CD14-positive monocyte (primary cell): Measurements from ENCODE around the gene NKAIN2. TPM values are rescaled to one million over a fixed set of nuclear protein-coding genes. Genes with fewer than 3 reads are reported as not detected.
A peak's percentile ranks its signal among the peaks of the same experiment; 100 is the strongest.

Source experiments
- DNase-seq, 3 donors: peaks; one replicate each; pipeline ENCODE4 v3.0.0-alpha.2; 2011 to 2022
- H2AFZ ChIP-seq: 2 replicates; pipeline ENCODE4 v1.6.0; 2012; ENCODE audit warnings: mild to moderate bottlenecking, low read depth, low read length, inconsistent platforms; ENCODE audit not compliant: insufficient read depth, poor library complexity, severe bottlenecking
- H3K27ac ChIP-seq, 2 donors: 1 replicate in 1 of 2; 2 replicates in 1 of 2; pipeline ENCODE4 v1.5.1; 2012 to 2013; ENCODE audit warnings: low read length in 2 of 2, control low read depth in 1 of 2, inconsistent platforms in 1 of 2, low read depth in 1 of 2, mild to moderate bottlenecking in 1 of 2
- H3K27me3 ChIP-seq, 2 donors: one replicate each; pipeline versions ENCODE4 v1.6.0 to v1.6.1; 2011 to 2013; ENCODE audit warnings: low read length in 2 of 2; ENCODE audit not compliant: control insufficient read depth in 2 of 2, insufficient read depth in 2 of 2
- H3K36me3 ChIP-seq, 2 donors: replicated peaks in 1 of 2; 1 replicate in 1 of 2; 2 replicates in 1 of 2; pipeline versions ENCODE4 v1.5.1 to v1.6.1; 2012 to 2013; ENCODE audit warnings: low read length in 2 of 2, control low read depth in 1 of 2, inconsistent platforms in 1 of 2, mild to moderate bottlenecking in 1 of 2; ENCODE audit not compliant: insufficient read depth in 2 of 2, control insufficient read depth in 1 of 2
- H3K4me1 ChIP-seq, 2 donors: 1 replicate in 1 of 2; 2 replicates in 1 of 2; pipeline versions ENCODE4 v1.5.1 to v1.6.1; 2012 to 2013; ENCODE audit warnings: low read length in 2 of 2, control low read depth in 1 of 2, inconsistent platforms in 1 of 2, mild to moderate bottlenecking in 1 of 2, moderate library complexity in 1 of 2; ENCODE audit not compliant: insufficient read depth in 2 of 2, control insufficient read depth in 1 of 2
- H3K4me2 ChIP-seq: replicated peaks from 2 replicates; pipeline ENCODE3; 2012; ENCODE audit warnings: low read length, moderate library complexity, mild to moderate bottlenecking; ENCODE audit not compliant: poor library complexity, severe bottlenecking; ENCODE audit errors: extremely low read depth
- H3K4me3 ChIP-seq, 3 experiments: fragments of 200-600 bp in 1 of 3; sonication (generic) in 1 of 3; replicated peaks in 1 of 3; 1 replicate in 2 of 3; 2 replicates in 1 of 3; pipeline ENCODE4 v1.5.1; 2011 to 2013; ENCODE audit warnings: low read length in 3 of 3, mild to moderate bottlenecking in 3 of 3, control low read depth in 2 of 3, low read depth in 2 of 3, inconsistent platforms in 1 of 3, moderate library complexity in 1 of 3
- H3K79me2 ChIP-seq: 2 replicates; pipeline ENCODE4 v1.6.0; 2012; ENCODE audit warnings: mild to moderate bottlenecking, control low read depth, inconsistent platforms, low read length, moderate library complexity; ENCODE audit not compliant: insufficient read depth
- H3K9ac ChIP-seq: 2 replicates; pipeline ENCODE4 v1.6.0; 2017; ENCODE audit warnings: low read length, mild to moderate bottlenecking; ENCODE audit not compliant: insufficient read depth, poor library complexity, severe bottlenecking
- H3K9me3 ChIP-seq, 2 donors: replicated peaks in 1 of 2; 1 replicate in 1 of 2; 2 replicates in 1 of 2; pipeline versions ENCODE4 v1.5.1 to v1.6.1; 2012 to 2013; ENCODE audit warnings: low read length in 2 of 2, control low read depth in 1 of 2; ENCODE audit not compliant: control insufficient read depth in 1 of 2, insufficient read depth in 1 of 2
- H4K20me1 ChIP-seq: 2 replicates; pipeline ENCODE4 v1.6.0; 2012; ENCODE audit warnings: mild to moderate bottlenecking, low read length, control low read depth, moderate library complexity; ENCODE audit not compliant: insufficient read depth
- H3K27ac Mint-ChIP-seq, 7 donors: one replicate each; pipeline ENCODE4 v1.8.0; 2020; ENCODE audit warnings: mild to moderate bottlenecking in 7 of 7, mixed read lengths in 7 of 7, moderate library complexity in 6 of 7, inconsistent platforms in 2 of 7
- H3K27me3 Mint-ChIP-seq, 3 donors: one replicate each; pipeline ENCODE4 v1.8.0; 2021 to 2022; ENCODE audit warnings: low read depth in 3 of 3, mild to moderate bottlenecking in 3 of 3, mixed read lengths in 3 of 3, moderate library complexity in 3 of 3, inconsistent platforms in 1 of 3
- H3K36me3 Mint-ChIP-seq, 2 donors: one replicate each; pipeline ENCODE4 v1.8.0; 2020; ENCODE audit warnings: mixed read lengths in 2 of 2, inconsistent platforms in 1 of 2, mild to moderate bottlenecking in 1 of 2
- H3K4me1 Mint-ChIP-seq: one replicate; pipeline ENCODE4 v1.8.0; 2020; ENCODE audit warnings: mild to moderate bottlenecking, mixed read lengths
- H3K4me3 Mint-ChIP-seq, 2 donors: one replicate each; pipeline ENCODE4 v1.8.0; 2020; ENCODE audit warnings: mild to moderate bottlenecking in 2 of 2, mixed read lengths in 2 of 2, moderate library complexity in 1 of 2
- H3K9me3 Mint-ChIP-seq, 7 donors: one replicate each; pipeline ENCODE4 v1.8.0; 2020 to 2022; ENCODE audit warnings: mixed read lengths in 7 of 7, mild to moderate bottlenecking in 6 of 7, moderate library complexity in 6 of 7, inconsistent platforms in 2 of 7
- CTCF ChIP-seq: fragments of 200-600 bp; IDR thresholded peaks from one replicate; pipeline ENCODE4 v1.8.0; 2022; ENCODE audit warnings: antibody characterized with exemption, mild to moderate bottlenecking
- WGBS: methylation state at CpG from one replicate; pipeline ENCODE4 v1.1.5; 2013; ENCODE audit warnings: missing lambda C conversion rate; ENCODE audit not compliant: insufficient coverage; 5-methylcytosine and 5-hydroxymethylcytosine counted together
- intact Hi-C, 2 donors: fragments of 100-400 bp; cut with micrococcal nuclease; formaldehyde crosslinking; loops; one replicate each; pipeline versions ENCODE4 v1.15.0 to v1.15.1; 2023
- polyA plus RNA-seq, 3 donors: library from polyadenylated mRNA; depleted of rRNA in 1 of 3; unstranded in 2 of 3; stranded (reverse) in 1 of 3; fragments of 300-500 nt in 2 of 3; fragments of >200 nt in 1 of 3; fragmentation: Illumina TruSeq in 2 of 3; gene quantifications; 1 replicate in 2 of 3; 2 replicates in 1 of 3; pipeline ENCODE4 v1.2.3, GENCODE V29; 2012 to 2021

The NKAIN2 gene
- polyA plus RNA-seq, 3 donors = not detected

- Mint-ChIP-seq H3K36me3 (no peaks in the 10 kb centered on the region), H3K4me3 (no peak overlapping the region), H3K27me3 (peaks cover 0 to 2% (median 0%) of the 10 kb centered on the region in 3 donors), H3K9me3 (peaks cover 4 to 18% (median 9%) of the 10 kb centered on the region in 7 donors), H3K27ac (peak overlapping the region in 1 of 7 donors; percentile 5), H3K4me1 (no peaks in the 10 kb centered on the region)
- TF ChIP-seq CTCF = no peak
- H2AFZ ChIP-seq = no peak overlapping the region
- H3K4me2 ChIP-seq = no peak overlapping the region
- H3K4me3 ChIP-seq = no peak overlapping the region
- H3K9ac ChIP-seq = no peak overlapping the region
- no peak for DNase-seq
- peaks cover 0 to 18% of the 10 kb centered on the region in 2 donors for H3K9me3 ChIP-seq
- H3K79me2 ChIP-seq = no peaks in the 10 kb centered on the region
- H3K36me3 ChIP-seq = no peaks in the 10 kb centered on the region
- no peak overlapping the region for H3K27ac ChIP-seq
- H3K4me1 ChIP-seq = no peaks in the 10 kb centered on the region
- no peaks in the 10 kb centered on the region for H4K20me1 ChIP-seq
- intact Hi-C loops = no loop called here
- H3K27me3 ChIP-seq = no peaks in the 10 kb centered on the region
- WGBS = 47% methylated on average over 2 of the region's 2 CpGs
Measured at GRCh38 chr6:124132256-124132655, 328.6 kb downstream of the NKAIN2 start.

GRCh38 chr6:124142852-124143251 is 339.2 kb downstream of the NKAIN2 start:
- H3K27me3 Mint-ChIP-seq = no peaks in the 10 kb centered on the region
- Histone ChIP-seq H3K4me3 (no peak overlapping the region), H2AFZ (no peak overlapping the region), H3K4me2 (no peak overlapping the region), H3K4me1 (no peaks in the 10 kb centered on the region), H3K9ac (no peak overlapping the region), H3K27ac (no peak overlapping the region), H3K79me2 (no peaks in the 10 kb centered on the region), H4K20me1 (no peaks in the 10 kb centered on the region), H3K9me3 (no peaks in the 10 kb centered on the region), H3K27me3 (no peaks in the 10 kb centered on the region), H3K36me3 (no peaks in the 10 kb centered on the region)
- H3K27ac Mint-ChIP-seq = no peak overlapping the region
- intact Hi-C loops = no loop called here
- no peaks in the 10 kb centered on the region for H3K4me1 Mint-ChIP-seq
- peaks cover 0 to 2% (median 0%) of the 10 kb centered on the region in 7 donors for H3K9me3 Mint-ChIP-seq
- TF ChIP-seq CTCF = no peak
- no CpG with 5 or more reads among the region's 2 CpGs for WGBS
- no peak for DNase-seq
- H3K4me3 Mint-ChIP-seq = no peak overlapping the region
- H3K36me3 Mint-ChIP-seq = no peaks in the 10 kb centered on the region
